Heart right ventricle (tissue), 16 donors: ENCODE data around the gene NAV1. TPM values are rescaled to one million over a fixed set of nuclear protein-coding genes. Genes with fewer than 3 reads are reported as not detected.

Experiments used
- ATAC-seq, 8 donors: fragments of 200-7000 bp; cut with Tn5 transposase; one replicate each; pipeline ENCODE4 v1.9.1; 2020; ENCODE audit warnings: mild to moderate bottlenecking in 8 of 8, moderate library complexity in 8 of 8, moderate number of reproducible peaks in 1 of 8
- DNase-seq, 2 donors: peaks; one replicate each; pipeline ENCODE4 v3.0.0-alpha.2; 2020
- H3K27ac ChIP-seq, 10 donors: fragments of 200-600 bp; sonication (generic) in 2 of 10; one replicate each; pipeline versions ENCODE4 v1.5.0 to v1.8.0; 2020 to 2022; ENCODE audit warnings: mild to moderate bottlenecking in 3 of 10
- H3K27me3 ChIP-seq, 7 donors: fragments of 200-600 bp; one replicate each; pipeline ENCODE4 v1.8.0; 2021 to 2022; ENCODE audit warnings: mild to moderate bottlenecking in 2 of 7
- H3K36me3 ChIP-seq, 9 donors: fragments of 200-600 bp; sonication (generic) in 1 of 9; one replicate each; pipeline versions ENCODE4 v1.5.0 to v1.8.0; 2020 to 2022; ENCODE audit warnings: mild to moderate bottlenecking in 2 of 9
- H3K4me1 ChIP-seq, 9 donors: fragments of 200-600 bp; sonication (generic) in 1 of 9; one replicate each; pipeline versions ENCODE4 v1.5.0 to v1.8.0; 2020 to 2022; ENCODE audit warnings: mild to moderate bottlenecking in 4 of 9
- H3K4me3 ChIP-seq, 10 donors: fragments of 200-600 bp; sonication (generic) in 2 of 10; one replicate each; pipeline versions ENCODE4 v1.5.0 to v1.8.0; 2020 to 2022; ENCODE audit warnings: mild to moderate bottlenecking in 7 of 10, moderate library complexity in 2 of 10
- H3K9me3 ChIP-seq, 11 donors: fragments of 200-600 bp in 10 of 11; sonication (generic) in 2 of 11; one replicate each; pipeline versions ENCODE4 v1.5.0 to v1.8.0; 2013 to 2022; ENCODE audit warnings: mild to moderate bottlenecking in 2 of 11, control low read depth in 1 of 11, moderate library complexity in 1 of 11
- WGBS, 2 donors: extraction: QIAGEN DNeasy Blood & Tissue Kit; methylation state at CpG; one replicate each; pipeline ENCODE4 v1.1.7; 2013; ENCODE audit warnings: inconsistent platforms in 1 of 2; 5-methylcytosine and 5-hydroxymethylcytosine counted together
- intact Hi-C, 10 donors: fragments of 100-400 bp; cut with DNase I; formaldehyde crosslinking; loops; one replicate each; pipeline versions ENCODE4 v1.11.1 to v1.14.2; 2022
- polyA plus RNA-seq, 2 donors: library from polyadenylated mRNA; stranded (reverse); fragments of 200-250 nt; gene quantifications; one replicate each; pipeline ENCODE4 v1.2.3, GENCODE V29; 2013
- total RNA-seq, 10 donors: library from RNA; stranded (reverse); fragmentation: NEBNext Ultra II Directional in 3 of 10; extraction: Animal tissue kit (Norgen Biotek cat#: 25700) in 3 of 10; gene quantifications; one replicate each; pipeline versions ENCODE4 v1.2.1 to v1.2.4, GENCODE V29; 2021 to 2023
- TF ChIP-seq, protein P1 (sequence below), 9 donors: fragments of 200-600 bp; sonication (generic) in 2 of 9; IDR thresholded peaks; one replicate each; pipeline versions ENCODE4 v1.5.0 to v1.8.0; 2021 to 2022; ENCODE audit warnings: antibody characterized with exemption in 9 of 9, mild to moderate bottlenecking in 5 of 9, moderate library complexity in 1 of 9
- donor health status: Arrhythmogenic right ventricular cardiomyopathy.
- donor health status: ischemic (EF 13 %, LVEDD 7.1; RV severe dilation, severe dysfunction).
- donor health status: healthy with polysubstance abuse.
- donor health status: DM: no; HTN: yes; CAD: no.
- donor health status: DM: no; HTN: no; CAD: no.
- donor health status: ischemic (EF 25% LVEDD 6.9; RV normal size, moderate dysfunction).
- donor health status: ischemic (EF 25% LVEDD 5.7; RV mildly dilated, moderate dysfunction).
- donor health status: healthy.
- donor health status: DM: yes; HTN: yes; CAD: no.
- donor health status: Ischemic cardiomyopathy.
- donor health status: ischemic (EF 35%, LVEDD 5.7; RV mildly dilated, moderate dysfunction).
- donor health status: nonischemic (EF 11% LVEDD 7.7; RV severe dilation, severe dysfunction).
- donor health status: DM: yes; HTN: yes; CAD: no.
- donor health status: PGD.
- donor health status: ischemic (EF 29% LVEDD 5.4; RV normal size, mild dysfunction).
- donor health status: nonischemic (EF 23%, LVEDD 6.1; RV moderate dilation, normal function).

The NAV1 gene
- total and polyA plus RNA-seq, 12 donors, result 13.7 to 111 (median 81.8) TPM

DNA sequence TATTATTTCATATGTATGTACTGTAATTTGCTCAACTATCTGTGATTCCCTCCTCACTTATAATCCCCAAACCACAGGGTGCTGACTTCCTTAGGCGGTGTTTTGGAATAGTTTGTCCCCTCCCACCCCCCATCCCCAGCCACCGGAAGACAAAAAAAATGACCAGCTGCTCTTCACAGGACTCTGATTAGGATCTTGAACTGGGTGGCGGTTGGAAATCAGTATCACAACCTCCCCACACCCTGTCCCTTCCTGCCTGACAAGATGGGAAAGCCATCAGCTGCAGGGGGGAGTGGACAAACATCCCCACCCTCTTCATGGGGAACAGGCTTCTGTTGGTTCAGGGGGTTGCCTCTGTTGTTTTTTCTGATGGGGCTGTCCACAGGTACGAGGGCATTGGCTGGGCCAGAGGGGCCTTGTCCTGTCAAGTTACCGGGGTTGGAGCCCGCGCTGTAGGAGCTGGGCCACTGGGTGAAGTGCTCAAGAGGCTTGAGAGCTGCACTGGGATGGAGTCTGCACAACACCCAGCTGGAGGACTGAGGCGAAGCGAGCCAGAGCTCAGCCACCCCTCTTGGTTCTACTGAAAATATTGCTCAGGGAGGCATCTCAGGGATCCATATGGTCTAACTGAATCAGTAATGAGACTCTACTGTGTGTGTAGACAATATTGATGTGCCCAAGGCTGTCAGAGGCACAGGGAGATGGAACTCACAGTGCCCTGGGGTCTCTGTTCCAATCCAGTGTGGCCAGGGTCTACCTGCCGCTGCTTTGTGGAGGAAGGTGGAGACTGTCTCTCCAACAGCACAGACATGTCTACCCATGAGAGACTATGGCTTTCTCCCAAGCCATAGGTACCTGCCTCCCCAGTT, 28.2 kb downstream of the NAV1 start:
- intact Hi-C loops, result loop anchor here in 3 of 10 donors (5.0 to 10.0 kb wide), 3 partner anchors 35 to 80 kb away; no protein-coding TSS in a partner anchor
- peaks cover 20 to 96% (median 67%) of the 10 kb centered on the region in 9 donors for H3K4me1 ChIP-seq
- DNase-seq, result no peak

DNA sequence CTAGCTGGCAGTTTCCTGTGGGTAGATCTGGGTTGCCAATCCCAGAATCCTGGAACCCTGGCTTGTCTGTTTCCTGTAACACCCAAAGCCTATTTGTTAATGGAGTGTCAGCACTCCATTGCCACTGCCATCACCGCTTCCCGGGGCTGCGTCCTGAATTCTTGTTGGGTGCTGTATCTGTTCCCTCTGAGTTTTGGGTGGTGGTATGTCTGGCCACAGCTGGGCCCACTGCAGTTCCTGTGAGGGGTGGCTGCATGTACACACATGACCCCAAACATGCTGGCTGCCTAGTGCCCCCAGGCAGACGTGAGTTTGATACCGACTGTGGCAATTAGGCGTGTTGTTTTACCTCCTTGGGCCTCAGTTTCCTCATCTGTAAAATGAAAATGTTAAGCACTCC, 29.3 kb downstream of the NAV1 start:
- Histone ChIP-seq H3K9me3 (no peaks in the 10 kb centered on the region), H3K27ac (peak overlapping the region in 4 of 10 donors; percentile 36 to 70 (median 62)), H3K4me3 (no peak overlapping the region), H3K27me3 (no peaks in the 10 kb centered on the region), H3K4me1 (peaks cover 16 to 93% (median 57%) of the 10 kb centered on the region in 9 donors), H3K36me3 (peaks cover 0 to 4% (median 0%) of the 10 kb centered on the region in 9 donors)
- TF ChIP-seq, protein P1, sequence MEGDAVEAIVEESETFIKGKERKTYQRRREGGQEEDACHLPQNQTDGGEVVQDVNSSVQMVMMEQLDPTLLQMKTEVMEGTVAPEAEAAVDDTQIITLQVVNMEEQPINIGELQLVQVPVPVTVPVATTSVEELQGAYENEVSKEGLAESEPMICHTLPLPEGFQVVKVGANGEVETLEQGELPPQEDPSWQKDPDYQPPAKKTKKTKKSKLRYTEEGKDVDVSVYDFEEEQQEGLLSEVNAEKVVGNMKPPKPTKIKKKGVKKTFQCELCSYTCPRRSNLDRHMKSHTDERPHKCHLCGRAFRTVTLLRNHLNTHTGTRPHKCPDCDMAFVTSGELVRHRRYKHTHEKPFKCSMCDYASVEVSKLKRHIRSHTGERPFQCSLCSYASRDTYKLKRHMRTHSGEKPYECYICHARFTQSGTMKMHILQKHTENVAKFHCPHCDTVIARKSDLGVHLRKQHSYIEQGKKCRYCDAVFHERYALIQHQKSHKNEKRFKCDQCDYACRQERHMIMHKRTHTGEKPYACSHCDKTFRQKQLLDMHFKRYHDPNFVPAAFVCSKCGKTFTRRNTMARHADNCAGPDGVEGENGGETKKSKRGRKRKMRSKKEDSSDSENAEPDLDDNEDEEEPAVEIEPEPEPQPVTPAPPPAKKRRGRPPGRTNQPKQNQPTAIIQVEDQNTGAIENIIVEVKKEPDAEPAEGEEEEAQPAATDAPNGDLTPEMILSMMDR (IDR thresholded peaks at IDR 0.05), result no peak
- intact Hi-C loops, result loop anchor here in 3 of 10 donors (5.0 to 10.0 kb wide), 3 partner anchors 36 to 79 kb away; no protein-coding TSS in a partner anchor
- DNase-seq (no peak), ATAC-seq (no peak)
- WGBS, 2 donors, result 79 to 94% methylated on average over 6 of the region's 6 CpGs

More for the DNA sequence above, 28.2 kb downstream of the NAV1 start:
- Histone ChIP-seq H3K4me3 (no peak overlapping the region), H3K36me3 (peaks cover 0 to 4% (median 0%) of the 10 kb centered on the region in 9 donors), H3K27me3 (no peaks in the 10 kb centered on the region), H3K27ac (peak overlapping the region in 7 of 10 donors; percentile 26 to 70 (median 55)), H3K9me3 (no peaks in the 10 kb centered on the region)
- TF ChIP-seq, protein P1 (IDR thresholded peaks at IDR 0.05), result no peak
- ATAC-seq, result peak; percentile 24 to 75 (median 42)
- WGBS, 2 donors, result 77 to 78% methylated on average over 10 of the region's 10 CpGs

DNA sequence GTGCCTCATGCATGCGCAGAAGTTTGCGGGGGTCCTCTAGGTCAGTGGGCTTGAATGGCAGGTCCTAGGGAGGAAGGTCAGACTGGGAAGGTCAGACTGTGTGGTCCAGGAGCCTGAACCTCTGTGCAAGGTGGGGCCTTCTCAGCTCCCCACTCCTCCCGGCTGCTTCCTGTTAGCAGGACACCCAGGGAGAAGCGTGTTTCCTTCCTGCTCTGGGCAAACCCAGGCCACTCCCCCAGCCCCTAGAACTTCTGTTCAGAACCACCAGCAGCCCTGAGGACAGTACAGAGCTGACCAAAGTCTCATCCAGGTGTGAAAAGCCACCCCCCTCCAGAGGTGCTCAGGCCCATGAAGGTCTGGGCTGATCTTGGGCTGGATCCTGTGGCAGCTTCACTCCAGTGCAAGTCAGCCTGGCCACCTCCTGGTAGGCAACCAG, 29.9 kb downstream of the NAV1 start:
- Histone ChIP-seq H3K27ac (peak overlapping the region in 6 of 10 donors; percentile 13 to 70 (median 44)), H3K9me3 (no peaks in the 10 kb centered on the region), H3K27me3 (no peaks in the 10 kb centered on the region), H3K36me3 (no peaks in the 10 kb centered on the region), H3K4me1 (peaks cover 16 to 93% (median 62%) of the 10 kb centered on the region in 9 donors), H3K4me3 (no peak overlapping the region)
- TF ChIP-seq, protein P1 (IDR thresholded peaks at IDR 0.05), result no peak
- 67 to 79% methylated on average over 4 of the region's 4 CpGs for WGBS, 2 donors
- intact Hi-C loops, result loop anchor here in 3 of 10 donors (5.0 to 10.0 kb wide), 3 partner anchors 37 to 78 kb away; no protein-coding TSS in a partner anchor
- DNase-seq, result no peak
- ATAC-seq, result peak in 3 of 8 donors; percentile 8 to 39 (median 16)

DNA sequence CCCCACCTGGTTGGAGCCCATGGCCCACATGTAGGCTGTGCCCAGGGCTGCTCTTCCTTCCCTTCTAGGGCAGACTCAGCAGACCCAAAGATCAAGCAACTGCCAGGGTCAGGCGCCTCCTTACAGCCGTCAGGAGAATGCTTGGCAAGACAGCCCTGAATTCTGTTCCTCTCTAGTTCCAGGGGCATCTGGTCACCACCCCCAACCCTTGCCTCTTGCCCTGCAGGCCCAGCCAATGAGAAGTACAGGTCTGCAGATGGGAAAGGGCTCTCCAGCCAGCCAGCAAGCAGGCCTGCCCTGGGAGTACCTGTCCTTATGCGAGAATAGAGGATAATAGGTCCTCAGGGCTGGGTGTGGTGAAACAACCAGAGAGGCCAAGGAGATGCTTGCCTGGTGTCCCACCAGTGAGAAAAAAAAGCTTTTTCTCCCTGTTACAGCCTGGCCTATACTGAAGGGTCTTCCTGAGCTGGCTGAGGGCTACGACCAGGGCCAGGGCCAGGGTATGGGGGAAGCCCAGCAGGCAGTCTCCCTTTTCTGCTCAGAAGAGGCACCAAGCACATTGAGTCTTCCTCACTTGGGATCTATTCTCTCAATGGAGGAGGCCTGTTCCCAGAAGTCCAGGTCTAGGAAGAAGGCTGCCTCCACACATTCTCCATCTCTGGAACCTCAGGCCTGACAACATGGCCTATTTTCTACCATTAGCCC, 31.4 kb downstream of the NAV1 start:
- peaks cover 16 to 89% (median 66%) of the 10 kb centered on the region in 9 donors for H3K4me1 ChIP-seq
- TF ChIP-seq, protein P1 (IDR thresholded peaks at IDR 0.05), result no peak
- peak overlapping the region in 7 of 10 donors; percentile 13 to 70 (median 49) for H3K27ac ChIP-seq
- no peaks in the 10 kb centered on the region for H3K9me3 ChIP-seq
- DNase-seq (no peak), ATAC-seq (no peak)
- H3K27me3 ChIP-seq, result no peaks in the 10 kb centered on the region
- WGBS, 2 donors, result 80 to 83% methylated on average over 4 of the region's 4 CpGs
- no peak overlapping the region for H3K4me3 ChIP-seq
- intact Hi-C loops, result loop anchor here in 2 of 10 donors (10.0 kb wide), 1 partner anchor 64 kb away; no protein-coding TSS in a partner anchor
- H3K36me3 ChIP-seq, result no peaks in the 10 kb centered on the region
